Measurements from ENCODE around the gene ANKS6.

ANKS6 gene

DNA sequence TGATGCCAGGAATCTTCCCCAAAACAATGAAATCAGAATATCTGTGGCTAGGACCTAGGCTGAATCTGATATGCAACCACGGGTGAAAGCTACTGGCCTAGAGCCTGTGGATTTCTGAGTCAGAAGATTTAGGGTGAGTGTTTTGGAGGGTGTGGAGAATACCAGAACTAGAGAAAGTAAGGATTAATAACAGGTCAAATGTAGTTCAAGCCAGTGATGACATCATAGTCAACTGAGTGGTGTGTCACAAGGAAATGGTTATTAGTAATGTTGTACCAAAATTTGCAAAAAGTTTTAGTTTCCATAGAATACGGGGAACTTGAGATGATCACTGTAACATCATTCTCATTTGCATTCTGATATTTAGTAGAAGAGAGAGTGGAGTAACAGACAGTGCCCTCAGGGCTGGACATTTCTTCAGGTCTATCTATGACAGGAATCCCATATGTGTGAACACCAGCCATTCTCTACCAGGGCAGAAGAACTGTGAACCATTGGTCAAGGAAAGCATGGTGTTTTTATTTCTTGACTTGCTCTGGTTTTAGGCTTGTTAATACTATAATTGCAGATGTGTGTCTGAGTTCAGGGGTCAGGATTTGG lies 14.8 kb upstream of the ANKS6 start:
- FAIRE-seq: no peak

GRCh38 chr9:98810102-98810842 lies 13.9 kb upstream of the ANKS6 start:
- no peak for FAIRE-seq

DNA sequence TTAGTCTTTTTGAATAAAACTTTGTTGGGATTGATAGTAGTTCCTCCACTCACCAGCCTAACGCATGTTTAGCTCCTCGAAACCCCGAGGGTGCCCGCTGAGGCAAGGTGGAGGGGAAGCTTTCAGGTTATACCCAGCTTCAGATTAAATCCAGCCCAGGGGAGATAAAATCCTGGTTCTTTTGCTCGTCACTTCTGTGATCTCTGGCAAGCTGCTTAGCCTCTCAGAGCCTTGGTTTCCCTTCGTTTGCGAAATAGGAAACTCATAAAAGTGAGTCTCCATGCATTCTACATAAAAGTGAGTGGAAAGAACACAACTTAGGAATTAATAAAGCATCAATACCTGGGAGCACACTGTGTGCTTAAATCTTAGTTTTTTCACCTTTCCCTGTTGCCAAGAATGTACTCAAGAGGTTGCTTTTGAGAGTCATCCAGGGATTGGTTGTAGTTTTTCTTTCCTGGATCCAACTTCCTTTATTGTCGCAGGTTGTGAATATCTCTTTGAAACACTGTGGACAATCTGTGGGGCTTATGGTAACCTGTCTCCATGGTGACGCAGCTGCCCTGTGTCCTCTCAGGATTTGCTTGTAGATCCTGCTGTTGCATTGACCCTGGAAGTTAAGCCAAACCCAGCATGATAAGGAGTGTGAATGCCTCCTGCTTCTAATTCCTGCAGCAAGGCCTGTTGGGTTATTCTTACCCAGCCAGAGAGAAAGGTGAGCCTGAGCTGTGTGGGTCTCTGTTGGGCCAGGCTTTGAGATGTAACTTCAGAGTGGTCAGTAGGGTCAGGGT lies 13.2 kb upstream of the ANKS6 start:
- FAIRE-seq: no peak

DNA sequence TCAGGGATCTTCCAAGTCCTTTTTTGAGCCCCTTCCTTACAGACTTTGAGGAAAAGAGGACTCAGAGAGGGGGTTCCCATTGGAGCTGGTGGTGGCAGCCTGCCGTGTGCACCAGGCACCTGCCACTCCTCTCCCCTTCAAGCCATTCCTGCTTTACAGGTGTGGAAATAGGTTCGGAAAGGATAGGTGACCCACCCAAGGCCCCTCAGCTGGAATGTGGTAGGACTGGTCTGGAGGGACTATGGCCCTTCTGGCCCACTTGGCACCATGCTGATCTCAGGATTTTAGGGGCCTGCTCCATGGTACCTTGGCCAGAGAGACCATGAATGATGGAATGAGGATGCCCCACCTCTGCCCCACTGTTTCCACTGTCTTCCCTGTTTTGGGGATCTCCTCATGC lies 12.5 kb upstream of the ANKS6 start:
- FAIRE-seq: no peak

GRCh38 chr9:98808411-98808815 lies 12.1 kb upstream of the ANKS6 start:
- FAIRE-seq: no peak

DNA sequence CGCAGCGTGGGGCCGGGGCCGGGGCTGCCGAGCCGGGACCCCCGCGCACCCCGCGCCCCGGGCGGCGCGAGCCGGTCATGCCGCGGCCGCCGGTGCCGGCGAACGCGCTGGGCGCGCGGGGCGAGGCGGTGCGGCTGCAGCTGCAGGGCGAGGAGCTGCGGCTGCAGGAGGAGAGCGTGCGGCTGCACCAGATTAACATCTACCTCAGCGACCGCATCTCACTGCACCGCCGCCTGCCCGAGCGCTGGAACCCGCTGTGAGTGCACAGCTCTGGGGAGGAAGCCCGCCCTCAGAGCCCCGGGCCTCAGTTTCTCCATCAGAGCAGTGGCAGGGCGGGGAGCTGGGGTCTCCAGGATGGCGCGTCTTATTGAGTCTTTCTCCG lies 11.4 kb upstream of the ANKS6 start:
- no peak for FAIRE-seq

GRCh38 chr9:98807070-98807813 lies 10.9 kb upstream of the ANKS6 start, which contains the start of gene GALNT12:
Gene GALNT12 (plus strand): TSS chr9:98807670. CDS start chr9:98807699, 29 bp downstream.
- no peak for FAIRE-seq

GRCh38 chr9:98806394-98807035 lies 10.2 kb upstream of the ANKS6 start:
- no peak for FAIRE-seq

GRCh38 chr9:98805506-98806272 lies 9.3 kb upstream of the ANKS6 start:
- FAIRE-seq: no peak

DNA sequence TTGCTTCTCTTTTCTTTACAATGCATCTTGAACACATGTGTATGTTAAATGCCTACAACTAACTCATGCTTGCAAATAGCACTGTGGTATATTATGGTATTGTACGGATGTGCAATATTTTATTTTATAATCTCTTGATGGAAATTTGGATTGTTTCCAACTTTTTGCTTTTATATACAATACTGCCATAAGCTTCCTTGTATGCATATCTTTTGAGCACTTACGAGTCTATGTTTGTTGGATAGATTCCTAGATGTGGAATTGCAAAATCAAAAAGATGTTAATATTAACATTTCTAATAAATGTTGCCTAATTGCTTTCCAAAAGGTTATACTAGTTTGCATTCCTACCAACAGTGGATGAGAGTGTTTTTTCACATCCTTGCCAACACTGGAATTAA lies 7.7 kb upstream of the ANKS6 start:
- no peak for FAIRE-seq

DNA sequence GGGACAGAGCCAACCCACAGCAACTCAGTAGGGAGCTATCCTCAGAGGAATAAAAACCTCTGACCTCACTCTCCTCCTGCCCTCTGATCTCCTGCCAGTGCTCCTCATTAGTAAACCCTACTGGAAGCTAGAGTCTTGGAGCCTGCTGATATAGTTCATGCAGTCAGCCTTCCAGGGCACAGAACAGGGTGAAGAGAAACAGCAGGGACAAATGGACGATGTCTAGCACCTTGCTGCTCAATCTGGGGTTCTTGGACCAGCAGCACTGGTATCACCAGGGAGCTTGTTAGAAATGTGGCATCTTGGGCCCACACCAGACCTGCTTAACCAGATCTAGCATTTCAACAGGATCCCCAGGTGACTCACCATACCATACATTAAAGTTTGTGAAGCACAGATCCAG lies 5.6 kb upstream of the ANKS6 start:
- no peak for FAIRE-seq

- FAIRE-seq: no peak
Measured at GRCh38 chr9:98801561-98801960, 5.2 kb upstream of the ANKS6 start.

- FAIRE-seq: no peak
Measured at GRCh38 chr9:98798254-98798653, 1.9 kb upstream of the ANKS6 start.

DNA sequence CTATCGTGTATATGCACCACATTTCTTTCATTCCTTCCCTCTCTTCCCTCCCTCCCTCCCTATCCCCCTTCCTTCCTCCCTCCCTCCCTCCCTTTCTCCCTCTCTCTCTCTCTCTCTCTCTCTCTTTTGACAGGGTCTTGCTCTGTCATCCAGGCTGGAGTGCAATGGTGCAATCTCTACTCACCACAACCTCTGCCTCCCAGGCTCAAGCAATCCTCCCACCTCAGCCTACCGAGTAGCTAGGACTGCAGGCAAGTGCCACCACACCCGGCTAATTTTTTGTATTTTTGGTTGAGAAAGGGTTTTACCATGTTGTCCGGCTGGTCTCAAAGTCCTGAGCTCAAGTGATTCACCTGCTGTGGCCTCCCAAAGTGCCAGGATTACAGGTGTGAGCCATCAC lies 1.1 kb upstream of the ANKS6 start:
- no peak for FAIRE-seq

GRCh38 chr9:98795970-98796363 lies 388 bp downstream of the ANKS6 start:
- no peak for FAIRE-seq

DNA sequence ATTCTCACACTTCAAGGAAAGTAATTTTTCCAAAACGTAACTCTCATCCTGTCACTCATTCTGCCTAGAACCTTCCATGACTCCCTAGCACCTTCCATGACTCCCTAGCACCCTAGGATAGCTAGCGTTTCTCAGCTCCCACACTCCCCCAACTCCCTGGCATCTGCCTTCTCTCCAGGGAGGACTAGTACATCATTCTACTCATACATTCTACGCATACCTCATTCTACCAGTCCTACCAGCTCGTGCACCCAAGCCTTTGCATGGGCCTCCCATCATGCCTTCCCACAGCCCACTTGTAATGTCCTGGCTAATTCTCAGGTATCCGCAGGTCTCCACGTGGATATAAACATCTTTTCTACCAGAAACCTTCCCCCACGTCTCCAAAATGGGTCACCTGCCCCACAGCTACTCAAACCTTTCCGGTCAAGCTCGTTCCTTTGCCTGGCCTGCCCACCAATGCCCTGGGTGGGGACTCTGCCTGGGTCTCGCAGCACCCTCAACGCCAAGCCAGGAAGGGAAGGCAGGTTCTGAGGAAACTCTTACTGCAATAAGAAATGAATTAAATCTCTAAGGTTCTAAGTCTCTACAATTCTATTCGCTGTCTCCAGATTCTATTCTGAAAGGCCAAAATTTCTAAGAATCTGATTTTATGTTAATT lies 930 bp downstream of the ANKS6 start:
- no peak for FAIRE-seq

- FAIRE-seq: no peak
Measured at GRCh38 chr9:98794802-98795201, 1.6 kb downstream of the ANKS6 start.

GRCh38 chr9:98793031-98793430 lies 3.3 kb downstream of the ANKS6 start:
- FAIRE-seq: no peak

DNA sequence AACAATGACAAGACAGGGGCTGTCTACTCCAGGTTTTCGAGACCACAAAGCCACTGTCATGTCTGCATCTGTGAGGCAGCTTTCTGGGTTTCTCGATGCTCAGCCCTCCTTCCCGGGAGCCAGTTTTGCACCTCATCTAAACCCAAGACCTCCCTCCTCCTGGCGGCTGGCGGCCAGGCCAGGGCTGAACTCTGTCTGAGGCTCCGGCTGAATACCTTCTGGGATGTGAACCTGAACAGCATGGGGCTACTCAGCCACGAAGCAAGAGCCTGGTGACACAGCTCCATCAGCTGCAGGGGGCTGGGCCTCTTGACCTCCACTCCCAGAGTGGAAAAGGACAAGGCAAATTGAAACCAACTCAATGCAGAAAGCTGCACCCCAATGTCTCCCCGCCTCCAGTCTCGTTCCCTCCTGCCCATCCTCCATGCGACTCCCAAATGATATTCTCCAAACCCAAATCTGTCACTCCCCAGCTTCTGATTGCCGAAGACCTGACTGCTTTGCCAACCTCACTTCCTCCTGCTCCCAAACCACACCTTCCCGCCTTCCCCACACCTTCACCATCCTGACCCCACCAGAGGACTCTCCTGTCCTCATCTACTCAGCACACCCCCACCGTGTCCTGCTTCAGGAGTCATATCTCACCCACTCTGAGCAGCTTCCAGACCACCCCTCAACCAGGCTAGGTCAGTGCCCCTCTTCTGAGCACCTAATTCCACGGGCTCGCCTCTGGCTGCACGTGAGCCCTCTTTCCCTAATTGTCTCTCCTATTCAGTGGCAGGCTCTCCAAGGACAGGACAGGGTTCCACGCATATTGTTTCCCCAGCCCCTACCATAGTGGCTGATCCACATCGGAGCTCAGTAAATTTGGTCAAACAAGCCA lies 4.5 kb downstream of the ANKS6 start:
- no peak for FAIRE-seq
